RWPE2 (cell line): ENCODE results near the gene DPM2.

Source experiments
- ATAC-seq: fragments of 200-7000 bp; cut with Tn5 transposase; 3 replicates; pipeline ENCODE4 v1.9.1; 2021; ENCODE audit warnings: low read depth
- DNase-seq: peaks from one replicate; pipeline ENCODE4 v3.0.0-alpha.2; 2020; ENCODE audit warnings: low spot score
- H3K27ac ChIP-seq: fragments of 450-650 bp; 2 replicates; pipeline ENCODE4 v1.5.1; 2017; ENCODE audit warnings: mild to moderate bottlenecking; ENCODE audit not compliant: poor library complexity, severe bottlenecking
- H3K27me3 ChIP-seq: fragments of 250-450 bp; sonication (Bioruptor Pico); 2 replicates; pipeline ENCODE4 v1.5.1; 2021; ENCODE audit warnings: mild to moderate bottlenecking, moderate library complexity; ENCODE audit not compliant: insufficient read depth, poor library complexity, severe bottlenecking
- H3K36me3 ChIP-seq: fragments of 250-450 bp; sonication (Bioruptor Pico); 2 replicates; pipeline ENCODE4 v1.5.1; 2020; ENCODE audit warnings: low read depth, mild to moderate bottlenecking, moderate library complexity
- H3K4me1 ChIP-seq: fragments of 250-450 bp; sonication (Bioruptor Pico); 2 replicates; pipeline ENCODE4 v1.5.1; 2021; ENCODE audit warnings: mild to moderate bottlenecking, moderate library complexity; ENCODE audit not compliant: insufficient read depth, poor library complexity, severe bottlenecking
- H3K4me3 ChIP-seq: fragments of 250-450 bp; sonication (Bioruptor Pico); 2 replicates; pipeline ENCODE4 v1.5.1; 2021; ENCODE audit warnings: mild to moderate bottlenecking, moderate library complexity; ENCODE audit not compliant: severe bottlenecking
- H3K9me3 ChIP-seq: fragments of 250-450 bp; sonication (Bioruptor Pico); 2 replicates; pipeline ENCODE4 v1.5.1; 2021; ENCODE audit warnings: mild to moderate bottlenecking, moderate library complexity; ENCODE audit not compliant: severe bottlenecking
- TF ChIP-seq, protein P1 (sequence below): fragments of 450-650 bp; IDR thresholded peaks from one replicate; pipeline ENCODE4 v1.5.1; 2017; ENCODE audit warnings: mild to moderate bottlenecking, moderate library complexity; ENCODE audit not compliant: poor library complexity, severe bottlenecking

DPM2 gene

DNA sequence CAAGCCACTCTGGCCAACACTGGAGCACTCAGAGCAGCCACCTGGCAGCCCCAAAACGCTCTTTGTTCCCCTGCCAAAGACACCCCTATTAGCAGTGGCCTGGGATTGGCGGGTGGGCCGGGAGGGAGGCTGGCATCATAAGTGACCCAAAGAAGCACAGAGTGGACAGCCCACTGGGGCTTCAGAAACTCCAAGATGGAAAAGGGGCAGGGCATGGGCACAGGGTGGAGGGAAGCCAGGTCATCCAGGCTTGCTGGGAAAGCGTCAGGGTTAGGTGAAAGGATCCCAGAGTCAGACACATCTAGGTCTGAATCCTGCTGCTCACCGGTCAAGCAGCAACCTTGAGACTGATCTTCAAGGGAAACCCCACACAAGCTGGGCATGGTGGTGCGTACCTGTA is 28.3 kb upstream of the DPM2 start:
- Histone ChIP-seq H3K4me1 (peaks cover 47% of the 10 kb centered on the region), H3K4me3 (no peak overlapping the region)
- TF ChIP-seq, protein P1, sequence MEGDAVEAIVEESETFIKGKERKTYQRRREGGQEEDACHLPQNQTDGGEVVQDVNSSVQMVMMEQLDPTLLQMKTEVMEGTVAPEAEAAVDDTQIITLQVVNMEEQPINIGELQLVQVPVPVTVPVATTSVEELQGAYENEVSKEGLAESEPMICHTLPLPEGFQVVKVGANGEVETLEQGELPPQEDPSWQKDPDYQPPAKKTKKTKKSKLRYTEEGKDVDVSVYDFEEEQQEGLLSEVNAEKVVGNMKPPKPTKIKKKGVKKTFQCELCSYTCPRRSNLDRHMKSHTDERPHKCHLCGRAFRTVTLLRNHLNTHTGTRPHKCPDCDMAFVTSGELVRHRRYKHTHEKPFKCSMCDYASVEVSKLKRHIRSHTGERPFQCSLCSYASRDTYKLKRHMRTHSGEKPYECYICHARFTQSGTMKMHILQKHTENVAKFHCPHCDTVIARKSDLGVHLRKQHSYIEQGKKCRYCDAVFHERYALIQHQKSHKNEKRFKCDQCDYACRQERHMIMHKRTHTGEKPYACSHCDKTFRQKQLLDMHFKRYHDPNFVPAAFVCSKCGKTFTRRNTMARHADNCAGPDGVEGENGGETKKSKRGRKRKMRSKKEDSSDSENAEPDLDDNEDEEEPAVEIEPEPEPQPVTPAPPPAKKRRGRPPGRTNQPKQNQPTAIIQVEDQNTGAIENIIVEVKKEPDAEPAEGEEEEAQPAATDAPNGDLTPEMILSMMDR, result no peak

DNA sequence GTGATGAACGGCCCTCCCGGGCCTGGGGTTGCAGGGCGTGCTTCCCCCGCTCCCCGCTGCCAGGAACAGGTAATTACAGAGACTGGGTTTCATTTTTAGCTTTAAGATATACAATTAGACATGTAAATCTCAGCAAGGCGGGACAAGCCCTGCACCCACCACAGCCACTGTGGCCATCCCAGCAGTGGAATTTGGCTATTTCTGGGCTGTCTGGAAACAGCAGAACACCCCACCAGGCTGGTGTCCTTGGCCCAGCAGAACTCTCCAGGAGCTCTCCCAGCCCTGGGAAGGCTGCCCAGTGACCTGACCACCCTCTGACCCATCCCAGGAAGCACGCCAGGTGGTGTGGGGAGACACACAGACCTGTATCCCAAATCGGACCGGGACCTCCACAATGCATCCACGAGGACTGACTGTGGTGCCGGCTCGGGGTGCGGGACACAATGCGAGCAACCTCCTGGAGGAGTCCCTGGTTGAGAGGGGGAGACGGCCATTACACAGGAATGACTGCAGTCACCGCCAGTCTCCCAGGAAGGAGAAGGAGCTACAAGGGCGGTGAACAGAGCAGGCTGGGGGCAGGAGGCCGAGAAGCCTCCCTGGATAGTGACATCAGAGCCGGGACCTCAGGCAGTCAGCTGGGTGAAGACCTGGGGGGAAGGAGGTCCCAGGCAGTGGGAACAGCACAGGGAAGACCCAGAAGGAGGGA is 25.9 kb upstream of the DPM2 start:
- no peak for DNase-seq
- TF ChIP-seq, protein P1, result no peak
- H3K36me3 ChIP-seq, result no peaks in the 10 kb centered on the region
- H3K27ac ChIP-seq, result no peak overlapping the region
- ATAC-seq, result no peak
- peaks cover 38% of the 10 kb centered on the region for H3K4me1 ChIP-seq
- no peak overlapping the region for H3K4me3 ChIP-seq
- H3K27me3 ChIP-seq, result no peaks in the 10 kb centered on the region
- H3K9me3 ChIP-seq, result no peaks in the 10 kb centered on the region

More for the DNA sequence above, 28.3 kb upstream of the DPM2 start:
- Histone ChIP-seq H3K36me3 (no peaks in the 10 kb centered on the region), H3K27ac (peak overlapping the region; percentile 82), H3K27me3 (no peaks in the 10 kb centered on the region), H3K9me3 (no peaks in the 10 kb centered on the region)
- DNase-seq, result no peak
- ATAC-seq, result no peak

DNA sequence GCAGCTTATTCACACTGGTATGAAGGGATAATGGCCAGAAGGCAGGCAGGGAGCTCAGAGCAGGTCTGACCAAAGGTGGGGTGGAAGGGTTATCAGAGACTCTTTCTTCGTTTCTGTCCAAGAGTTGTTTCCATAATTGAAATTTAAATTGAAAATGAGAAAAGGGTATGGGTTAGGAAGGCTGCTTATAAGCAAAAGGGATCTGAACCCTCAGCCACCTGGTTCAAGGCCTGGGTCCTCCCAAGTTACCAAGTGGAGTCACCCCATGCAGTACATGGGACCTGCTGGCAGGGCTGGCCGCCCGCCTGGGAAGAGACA is 25.3 kb upstream of the DPM2 start:
- Histone ChIP-seq H3K9me3 (no peaks in the 10 kb centered on the region), H3K27ac (no peak overlapping the region), H3K4me3 (no peak overlapping the region), H3K36me3 (no peaks in the 10 kb centered on the region), H3K27me3 (no peaks in the 10 kb centered on the region), H3K4me1 (peaks cover 33% of the 10 kb centered on the region)
- DNase-seq (no peak), ATAC-seq (no peak)
- TF ChIP-seq, protein P1, result no peak

DNA sequence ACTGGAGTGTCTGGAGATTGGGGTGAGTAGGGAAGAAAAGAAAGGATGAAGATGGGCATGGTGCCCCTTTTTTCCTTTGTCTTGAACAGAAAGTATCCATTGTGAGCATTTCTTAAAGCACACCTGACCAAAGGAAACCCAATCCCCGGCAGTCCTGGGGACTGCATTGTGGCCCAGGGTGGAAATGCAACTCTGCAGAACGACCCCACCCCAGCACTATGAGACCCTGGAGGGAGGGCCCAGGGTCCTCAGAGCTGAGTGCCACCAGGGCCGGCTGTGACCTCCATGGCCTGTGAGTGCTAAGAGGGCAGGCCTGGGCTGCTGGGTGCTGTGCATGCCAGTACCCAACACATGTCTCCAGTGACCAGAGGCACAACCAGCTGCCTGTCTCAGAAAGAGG is 24.6 kb upstream of the DPM2 start:
- Histone ChIP-seq H3K36me3 (no peaks in the 10 kb centered on the region), H3K27me3 (no peaks in the 10 kb centered on the region), H3K9me3 (no peaks in the 10 kb centered on the region), H3K4me3 (no peak overlapping the region), H3K4me1 (peaks cover 26% of the 10 kb centered on the region), H3K27ac (no peak overlapping the region)
- ATAC-seq (no peak), DNase-seq (no peak)
- TF ChIP-seq, protein P1, result no peak

DNA sequence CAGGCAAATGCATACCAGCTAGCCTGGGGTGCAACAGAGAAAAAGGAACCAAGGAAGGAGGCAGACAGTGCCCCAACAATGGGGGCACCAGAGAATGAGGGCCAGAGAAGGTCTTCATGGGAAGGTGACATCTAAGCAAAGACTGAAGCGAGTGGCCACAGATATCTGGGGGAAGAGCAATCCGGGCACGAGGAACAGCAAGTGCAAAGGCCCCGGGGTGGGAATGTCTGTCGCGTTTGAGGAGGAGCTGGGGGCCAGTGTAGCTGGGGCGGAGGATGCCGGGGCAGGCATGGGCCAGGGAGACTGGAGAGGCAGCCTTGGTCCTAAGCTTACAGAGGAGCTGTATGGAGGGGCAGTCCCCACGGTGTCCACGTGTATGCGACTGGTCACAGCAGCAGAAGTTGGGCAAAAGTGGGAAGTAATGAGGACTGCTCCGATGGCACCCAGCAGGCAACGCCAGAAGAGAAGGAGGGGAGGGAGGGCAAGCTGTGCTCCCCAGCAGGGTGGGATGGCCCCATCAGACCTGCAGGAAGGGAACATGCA is 24.0 kb upstream of the DPM2 start:
- Histone ChIP-seq H3K36me3 (no peaks in the 10 kb centered on the region), H3K9me3 (no peaks in the 10 kb centered on the region), H3K27me3 (no peaks in the 10 kb centered on the region), H3K4me1 (peaks cover 22% of the 10 kb centered on the region), H3K4me3 (no peak overlapping the region), H3K27ac (no peak overlapping the region)
- TF ChIP-seq, protein P1, result no peak
- DNase-seq (no peak), ATAC-seq (no peak)
